Measurements from ENCODE around the gene KIAA1328.
"Not testable (repeated sequence)": the region's sequence is repeated elsewhere in the genome, so short reads cannot be mapped to it uniquely, and the experiment has no call there.

KIAA1328 gene

GRCh38 chr18:36888778-36889177 lies 59.9 kb downstream of the KIAA1328 start:
- DNase-seq: no peak

- DNase-seq: no peak
Measured at GRCh38 chr18:36889321-36889720, 60.4 kb downstream of the KIAA1328 start.

GRCh38 chr18:36889742-36890141 lies 60.8 kb downstream of the KIAA1328 start:
- no peak for DNase-seq

GRCh38 chr18:36890598-36890997 lies 61.7 kb downstream of the KIAA1328 start:
- DNase-seq: no peak

GRCh38 chr18:36893227-36893626 lies 64.3 kb downstream of the KIAA1328 start:
- DNase-seq: no peak

GRCh38 chr18:36895606-36896005 lies 66.7 kb downstream of the KIAA1328 start:
- no peak for DNase-seq

- DNase-seq: no peak
Measured at GRCh38 chr18:36897253-36897652, 68.3 kb downstream of the KIAA1328 start.

- DNase-seq: no peak
Measured at GRCh38 chr18:36899289-36899688, 70.4 kb downstream of the KIAA1328 start.

GRCh38 chr18:36900466-36900865 lies 71.5 kb downstream of the KIAA1328 start:
- no peak for DNase-seq

GRCh38 chr18:36901277-36901701 lies 72.4 kb downstream of the KIAA1328 start:
- no peak for DNase-seq

- no peak for DNase-seq
Measured at GRCh38 chr18:36903215-36903928, 74.4 kb downstream of the KIAA1328 start.

- DNase-seq: no peak
Measured at GRCh38 chr18:36905571-36905970, 76.6 kb downstream of the KIAA1328 start.

- not testable (repeated sequence) for DNase-seq
Measured at GRCh38 chr18:36909282-36909681, 80.4 kb downstream of the KIAA1328 start.

- no peak for DNase-seq
Measured at GRCh38 chr18:36912887-36913286, 84.0 kb downstream of the KIAA1328 start.

- DNase-seq: no peak
Measured at GRCh38 chr18:36917907-36918306, 89.0 kb downstream of the KIAA1328 start.

GRCh38 chr18:36929601-36930000 lies 100.7 kb downstream of the KIAA1328 start:
- DNase-seq: no peak

- DNase-seq: no peak
Measured at GRCh38 chr18:36931106-36931505, 102.2 kb downstream of the KIAA1328 start.

GRCh38 chr18:36933552-36933951 lies 104.6 kb downstream of the KIAA1328 start:
- no peak for DNase-seq

- no peak for DNase-seq
Measured at GRCh38 chr18:36934884-36935283, 106.0 kb downstream of the KIAA1328 start.

- no peak for DNase-seq
Measured at GRCh38 chr18:36942264-36942663, 113.3 kb downstream of the KIAA1328 start.

GRCh38 chr18:36947820-36948348 lies 119.0 kb downstream of the KIAA1328 start:
- no peak for DNase-seq

- DNase-seq: no peak
Measured at GRCh38 chr18:36950282-36950681, 121.4 kb downstream of the KIAA1328 start.

GRCh38 chr18:36950960-36951359 lies 122.0 kb downstream of the KIAA1328 start:
- DNase-seq: no peak

GRCh38 chr18:36953047-36953446 lies 124.1 kb downstream of the KIAA1328 start:
- no peak for DNase-seq

- no peak for DNase-seq
Measured at GRCh38 chr18:36960038-36960437, 131.1 kb downstream of the KIAA1328 start.
